Nephron (organoid): ENCODE measurements around the gene PLCB1.
A peak's percentile ranks its signal among the peaks of the same experiment; 100 is the strongest.

ENCODE experiments used
- H3K27ac Mint-ChIP-seq, 3 experiments: 2 replicates each; pipeline ENCODE4 v1.8.0; 2020; ENCODE audit warnings: mixed read lengths in 3 of 3, mild to moderate bottlenecking in 2 of 3, moderate library complexity in 1 of 3
- H3K27me3 Mint-ChIP-seq: 2 replicates; pipeline ENCODE4 v1.8.0; 2021; ENCODE audit warnings: low read depth, mild to moderate bottlenecking, moderate library complexity, mixed read lengths
- H3K36me3 Mint-ChIP-seq: 2 replicates; pipeline ENCODE4 v1.8.0; 2020; ENCODE audit warnings: low read depth, mixed read lengths
- H3K4me1 Mint-ChIP-seq: 2 replicates; pipeline ENCODE4 v1.8.0; 2020; ENCODE audit warnings: mixed read lengths
- H3K4me3 Mint-ChIP-seq, 3 experiments: 2 replicates each; pipeline ENCODE4 v1.8.0; 2020; ENCODE audit warnings: mild to moderate bottlenecking in 3 of 3, mixed read lengths in 3 of 3, moderate library complexity in 2 of 3
- H3K9me3 Mint-ChIP-seq: 2 replicates; pipeline ENCODE4 v1.8.0; 2020; ENCODE audit warnings: mixed read lengths
- TF ChIP-seq, protein P1 (sequence below), 3 experiments: fragments of 200-600 bp; sonication (generic); IDR thresholded peaks; one replicate each; pipeline ENCODE4 v1.5.0; 2021; ENCODE audit warnings: antibody characterized with exemption in 3 of 3; ENCODE audit not compliant: unreplicated experiment in 3 of 3

The PLCB1 gene

DNA sequence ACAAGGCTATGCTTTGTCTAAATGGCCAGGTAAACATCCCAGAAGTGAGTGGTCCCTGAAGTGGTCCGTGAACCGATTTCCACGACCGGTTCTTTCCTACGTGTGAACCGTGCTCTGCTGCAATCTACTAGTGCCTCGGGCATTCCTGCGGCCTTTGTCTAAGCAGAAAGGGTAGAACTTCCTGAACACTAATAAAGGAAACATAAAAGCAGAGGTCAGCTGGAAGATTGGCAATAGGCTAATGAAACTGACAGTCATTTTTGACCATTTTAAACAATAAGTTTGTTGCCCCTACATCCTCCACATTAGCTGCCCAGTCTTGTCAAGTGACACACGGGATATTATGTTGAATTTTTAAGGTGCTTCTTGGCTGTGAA is 410.0 kb downstream of the PLCB1 start:
- peak overlapping the region; percentile 5 to 56 (median 7) for H3K27ac Mint-ChIP-seq
- peaks cover 3% of the 10 kb centered on the region for H3K27me3 Mint-ChIP-seq

DNA sequence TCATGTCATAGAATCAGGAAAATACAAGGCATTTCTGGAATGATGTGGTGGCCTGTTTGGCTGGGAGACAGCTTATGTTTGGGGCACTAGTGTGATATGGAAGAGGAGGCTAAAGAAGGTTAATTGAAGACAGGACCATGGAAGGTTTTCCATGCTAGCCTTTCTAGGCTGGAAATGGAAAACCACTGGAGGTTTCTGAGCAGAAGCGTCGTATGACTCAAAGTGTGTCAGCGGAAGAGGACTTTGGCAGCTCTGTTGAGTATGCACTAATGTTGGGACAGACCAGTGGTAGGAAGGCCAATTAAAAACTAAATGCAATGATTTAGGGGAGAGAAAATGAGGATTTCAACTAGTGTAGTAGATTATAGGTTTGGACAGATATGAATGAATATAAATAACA is 413.1 kb downstream of the PLCB1 start:
- no peaks in the 10 kb centered on the region for H3K27me3 Mint-ChIP-seq
- peaks cover 34% of the 10 kb centered on the region for H3K4me1 Mint-ChIP-seq
- H3K4me3 Mint-ChIP-seq = no peak overlapping the region
- H3K9me3 Mint-ChIP-seq = no peaks in the 10 kb centered on the region
- no peaks in the 10 kb centered on the region for H3K36me3 Mint-ChIP-seq
- H3K27ac Mint-ChIP-seq = peak overlapping the region in 2 of 3 experiments; percentile 11 to 13
- TF ChIP-seq, protein P1, sequence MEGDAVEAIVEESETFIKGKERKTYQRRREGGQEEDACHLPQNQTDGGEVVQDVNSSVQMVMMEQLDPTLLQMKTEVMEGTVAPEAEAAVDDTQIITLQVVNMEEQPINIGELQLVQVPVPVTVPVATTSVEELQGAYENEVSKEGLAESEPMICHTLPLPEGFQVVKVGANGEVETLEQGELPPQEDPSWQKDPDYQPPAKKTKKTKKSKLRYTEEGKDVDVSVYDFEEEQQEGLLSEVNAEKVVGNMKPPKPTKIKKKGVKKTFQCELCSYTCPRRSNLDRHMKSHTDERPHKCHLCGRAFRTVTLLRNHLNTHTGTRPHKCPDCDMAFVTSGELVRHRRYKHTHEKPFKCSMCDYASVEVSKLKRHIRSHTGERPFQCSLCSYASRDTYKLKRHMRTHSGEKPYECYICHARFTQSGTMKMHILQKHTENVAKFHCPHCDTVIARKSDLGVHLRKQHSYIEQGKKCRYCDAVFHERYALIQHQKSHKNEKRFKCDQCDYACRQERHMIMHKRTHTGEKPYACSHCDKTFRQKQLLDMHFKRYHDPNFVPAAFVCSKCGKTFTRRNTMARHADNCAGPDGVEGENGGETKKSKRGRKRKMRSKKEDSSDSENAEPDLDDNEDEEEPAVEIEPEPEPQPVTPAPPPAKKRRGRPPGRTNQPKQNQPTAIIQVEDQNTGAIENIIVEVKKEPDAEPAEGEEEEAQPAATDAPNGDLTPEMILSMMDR (IDR thresholded peaks at IDR 0.05; ENCODE audit: unreplicated experiment in 3 of 3) = no peak

More for the DNA sequence above, 410.0 kb downstream of the PLCB1 start:
- H3K4me1 Mint-ChIP-seq = peaks cover 29% of the 10 kb centered on the region
- H3K36me3 Mint-ChIP-seq = no peaks in the 10 kb centered on the region
- H3K4me3 Mint-ChIP-seq = no peak overlapping the region
- TF ChIP-seq, protein P1 (IDR thresholded peaks at IDR 0.05; ENCODE audit: unreplicated experiment in 3 of 3) = no peak
- no peaks in the 10 kb centered on the region for H3K9me3 Mint-ChIP-seq

DNA sequence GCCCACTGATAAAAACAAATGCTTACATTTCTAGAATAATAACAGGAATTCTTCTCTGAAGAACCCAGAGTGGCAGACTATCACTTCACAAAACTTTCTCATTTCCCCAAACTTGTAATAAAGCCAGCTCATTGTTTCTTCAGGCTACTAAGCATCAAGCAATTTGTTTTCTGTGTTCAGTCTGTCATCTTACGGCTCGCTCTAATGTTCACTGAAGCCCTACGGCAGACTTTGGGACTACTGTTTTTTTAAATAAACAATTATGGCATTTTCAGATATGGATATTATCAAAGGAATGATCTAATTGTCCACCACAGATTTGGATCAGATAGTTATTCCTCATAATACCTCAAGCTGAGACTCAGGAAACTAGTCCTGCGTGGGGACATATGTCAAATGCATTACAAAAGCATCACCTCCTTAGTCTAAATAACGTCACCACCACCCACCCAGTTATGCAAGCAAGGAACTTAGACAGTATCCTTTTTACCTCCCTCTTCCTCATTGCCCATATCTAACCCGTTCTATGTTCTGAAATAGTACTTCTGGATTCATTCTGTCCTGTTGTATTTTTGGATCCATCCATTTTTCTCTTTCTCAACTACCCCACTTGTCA is 415.1 kb downstream of the PLCB1 start:
- Mint-ChIP-seq H3K36me3 (no peaks in the 10 kb centered on the region), H3K27me3 (no peaks in the 10 kb centered on the region), H3K9me3 (no peaks in the 10 kb centered on the region), H3K4me3 (no peak overlapping the region), H3K4me1 (peaks cover 30% of the 10 kb centered on the region), H3K27ac (peak overlapping the region in 2 of 3 experiments; percentile 50 to 57)
- TF ChIP-seq, protein P1 (IDR thresholded peaks at IDR 0.05; ENCODE audit: unreplicated experiment in 3 of 3) = no peak

DNA sequence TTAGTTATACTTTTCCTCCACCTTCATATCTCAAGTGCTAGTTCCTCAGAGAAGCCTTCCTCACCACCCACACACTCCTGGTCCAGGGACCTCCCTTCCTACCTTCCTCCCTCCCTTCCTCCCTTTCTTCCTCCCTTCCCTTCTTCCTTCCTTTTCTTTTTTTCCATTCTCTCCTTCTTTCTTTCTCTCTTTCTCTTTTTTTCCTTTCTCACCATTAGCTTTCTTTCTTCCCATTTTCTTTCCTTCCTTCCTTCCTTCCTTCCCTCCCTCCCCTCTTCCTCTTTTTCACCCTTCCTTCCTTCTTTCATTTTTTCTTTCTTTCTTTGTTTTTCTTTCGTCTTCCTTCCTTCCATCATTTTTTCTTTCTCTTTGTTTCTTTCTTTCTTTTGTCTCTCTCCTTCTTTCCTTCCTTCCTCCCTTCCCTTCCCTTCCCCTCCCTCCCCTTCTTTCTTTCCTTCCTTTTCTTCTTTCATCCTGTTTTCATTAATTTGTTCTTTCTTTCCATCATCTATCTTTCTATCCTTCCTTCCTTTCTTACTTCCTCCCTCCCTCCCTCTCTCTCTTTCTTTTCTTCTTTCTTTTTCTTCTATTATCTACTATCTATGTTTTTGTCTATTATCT is 416.0 kb downstream of the PLCB1 start:
- TF ChIP-seq, protein P1 (IDR thresholded peaks at IDR 0.05; ENCODE audit: unreplicated experiment in 3 of 3) = no peak
- no peaks in the 10 kb centered on the region for H3K27me3 Mint-ChIP-seq

DNA sequence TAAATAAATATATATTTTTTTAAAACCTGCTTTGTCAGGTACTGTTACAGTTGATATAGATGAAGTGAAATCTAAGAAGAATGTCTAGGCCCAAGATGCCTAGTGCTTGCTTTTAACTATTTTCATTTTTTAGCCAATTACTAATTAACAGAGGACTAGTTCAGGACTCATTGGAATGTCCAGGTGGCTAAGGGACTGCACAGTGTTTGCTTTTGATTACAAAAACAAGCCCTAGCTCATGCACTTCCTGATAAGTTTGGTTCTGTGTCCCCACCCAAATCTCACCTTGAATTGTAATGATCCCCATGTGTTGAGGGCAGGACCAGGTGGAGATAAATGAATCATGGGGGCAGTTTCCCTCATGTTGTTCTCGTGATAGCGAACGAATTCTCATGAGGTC is 417.1 kb downstream of the PLCB1 start:
- TF ChIP-seq, protein P1 (IDR thresholded peaks at IDR 0.05; ENCODE audit: unreplicated experiment in 3 of 3) = no peak
- no peaks in the 10 kb centered on the region for H3K36me3 Mint-ChIP-seq
- H3K4me1 Mint-ChIP-seq = peaks cover 21% of the 10 kb centered on the region
- H3K27me3 Mint-ChIP-seq = no peaks in the 10 kb centered on the region
- no peak overlapping the region for H3K4me3 Mint-ChIP-seq
- H3K27ac Mint-ChIP-seq = no peak overlapping the region
- H3K9me3 Mint-ChIP-seq = no peaks in the 10 kb centered on the region

More for the DNA sequence above, 416.0 kb downstream of the PLCB1 start:
- Mint-ChIP-seq H3K4me1 (peaks cover 22% of the 10 kb centered on the region), H3K4me3 (no peak overlapping the region), H3K9me3 (no peaks in the 10 kb centered on the region), H3K27ac (no peak overlapping the region), H3K36me3 (no peaks in the 10 kb centered on the region)

DNA sequence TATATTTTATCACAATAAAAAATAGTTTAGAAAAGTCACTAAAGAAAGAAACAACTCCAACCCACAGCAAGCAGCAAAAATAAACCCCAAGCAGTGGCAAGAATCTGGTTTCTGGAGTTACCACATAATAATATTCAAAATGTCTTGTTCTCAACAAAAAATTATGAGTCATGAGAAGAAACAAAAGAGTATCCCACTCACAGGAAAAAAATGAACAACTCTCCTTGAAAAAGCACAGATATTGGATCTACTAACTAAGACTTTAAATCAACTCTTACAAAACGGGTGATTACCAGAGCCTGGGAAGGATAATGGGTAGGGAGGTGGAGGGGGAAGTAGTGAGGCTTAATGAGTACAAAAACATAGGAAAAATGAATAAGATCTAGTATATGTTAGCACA is 425.6 kb downstream of the PLCB1 start:
- Mint-ChIP-seq H3K36me3 (peaks cover 18% of the 10 kb centered on the region), H3K27me3 (no peaks in the 10 kb centered on the region), H3K4me3 (no peak overlapping the region), H3K9me3 (peaks cover 24% of the 10 kb centered on the region), H3K4me1 (no peaks in the 10 kb centered on the region), H3K27ac (no peak overlapping the region)
- TF ChIP-seq, protein P1 (IDR thresholded peaks at IDR 0.05; ENCODE audit: unreplicated experiment in 3 of 3) = no peak
